ENCODE measurements around the gene VKORC1L1.
"Not testable (repeated sequence)": the region's sequence is repeated elsewhere in the genome, so short reads cannot be mapped to it uniquely, and the experiment has no call there.

Gene VKORC1L1

GRCh38 chr7:65892161-65892560 lies 19.3 kb downstream of the VKORC1L1 start:
- Histone ChIP-seq H4K20me1 (peaks cover 57% of the 10 kb centered on the region), H3K9ac (no peak overlapping the region), H3K4me3 (no peak overlapping the region), H3K36me3 (peaks cover 46% of the 10 kb centered on the region), H3K4me2 (no peak overlapping the region), H3K4me1 (peaks cover 9% of the 10 kb centered on the region; the same call in 1 of the 2 replicates), H3K27me3 (no peaks in the 10 kb centered on the region), H3K27ac (no peak overlapping the region), H3K9me3 (no peaks in the 10 kb centered on the region)
- TF ChIP-seq Cebpa-rat (IDR thresholded peaks at IDR 0.05) = no peak

DNA sequence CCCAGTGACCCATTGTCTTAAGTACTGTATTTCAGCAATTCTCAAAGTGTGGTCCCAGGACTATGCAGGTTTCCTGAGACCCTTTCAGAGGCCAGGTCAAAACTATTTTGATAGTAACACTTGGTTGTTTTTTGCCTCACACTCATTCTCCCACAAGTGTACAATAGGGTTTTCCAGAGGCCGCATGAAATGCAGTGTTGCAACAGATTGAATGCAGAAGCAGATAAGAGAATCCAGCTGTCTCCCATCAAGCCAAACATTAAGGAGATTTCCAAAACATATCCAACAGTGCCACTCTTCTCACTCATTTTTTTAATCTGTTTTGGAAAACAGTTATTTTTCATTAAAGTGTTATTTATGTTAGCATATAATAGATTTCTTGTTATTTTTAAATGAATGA lies 20.0 kb downstream of the VKORC1L1 start:
- Histone ChIP-seq H3K36me3 (peaks cover 46% of the 10 kb centered on the region), H3K9me3 (no peaks in the 10 kb centered on the region), H3K27ac (no peak overlapping the region), H3K27me3 (no peaks in the 10 kb centered on the region), H4K20me1 (peaks cover 50% of the 10 kb centered on the region), H3K9ac (no peak overlapping the region), H3K4me2 (no peak overlapping the region), H3K4me3 (no peak overlapping the region), H3K4me1 (peaks cover 9% of the 10 kb centered on the region; the same call in 1 of the 2 replicates)
- no peak for TF ChIP-seq Cebpa-rat (IDR thresholded peaks at IDR 0.05)

- Histone ChIP-seq H3K9ac (no peak overlapping the region), H3K4me3 (no peak overlapping the region), H4K20me1 (peaks cover 37% of the 10 kb centered on the region), H3K27ac (no peak overlapping the region), H3K4me2 (no peak overlapping the region), H3K36me3 (peaks cover 60% of the 10 kb centered on the region), H3K4me1 (no peaks in the 10 kb centered on the region), H3K27me3 (no peaks in the 10 kb centered on the region), H3K9me3 (peaks cover 18% of the 10 kb centered on the region)
- TF ChIP-seq Cebpa-rat (IDR thresholded peaks at IDR 0.05) = no peak
Measured at GRCh38 chr7:65896279-65896870, 23.5 kb downstream of the VKORC1L1 start.

GRCh38 chr7:65897289-65897688 lies 24.4 kb downstream of the VKORC1L1 start:
- H4K20me1 ChIP-seq = peaks cover 27% of the 10 kb centered on the region
- H3K36me3 ChIP-seq = peaks cover 60% of the 10 kb centered on the region
- H3K4me1 ChIP-seq, H3K27me3 ChIP-seq, H3K4me2 ChIP-seq, H3K4me3 ChIP-seq, H3K27ac ChIP-seq, H3K9ac ChIP-seq: not testable (repeated sequence)
- H3K9me3 ChIP-seq = peaks cover 27% of the 10 kb centered on the region

DNA sequence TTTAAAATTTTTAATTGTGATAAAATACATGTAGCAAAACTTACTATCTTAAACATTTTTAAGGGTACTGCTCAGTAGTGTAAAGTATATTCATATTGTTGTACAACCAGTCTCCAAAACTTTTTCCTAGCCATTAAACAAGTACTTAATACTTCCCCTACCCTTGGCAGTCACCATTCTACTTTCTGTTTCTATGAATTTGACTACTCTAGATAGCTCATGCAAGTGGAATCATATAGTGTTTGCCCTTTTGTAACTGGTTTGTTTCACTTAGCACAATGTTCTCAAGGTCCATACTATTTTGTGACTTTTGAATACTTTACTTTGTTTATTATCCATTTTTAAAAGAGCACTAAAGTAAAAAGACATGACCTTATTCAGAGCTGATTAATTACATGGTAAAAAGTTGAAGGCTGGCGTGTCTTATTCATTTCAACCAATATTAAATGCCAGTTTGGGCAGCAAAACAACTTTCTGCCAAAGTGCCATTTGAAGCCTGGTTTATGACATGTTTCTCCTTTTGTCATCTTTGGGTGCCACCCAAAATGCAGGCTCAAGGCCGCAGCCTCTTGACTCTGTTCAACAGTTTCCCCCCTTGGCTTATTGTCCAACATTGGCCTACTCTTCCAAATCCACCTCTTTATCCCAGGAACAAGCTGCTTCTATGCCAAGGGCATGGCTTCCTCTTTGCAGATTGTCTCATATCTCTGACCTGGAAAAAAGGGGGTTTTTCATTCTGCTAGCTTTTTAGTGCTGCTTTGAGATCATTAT lies 26.0 kb downstream of the VKORC1L1 start:
- H3K9ac ChIP-seq, H3K4me1 ChIP-seq, H3K4me2 ChIP-seq, H3K27ac ChIP-seq, H3K27me3 ChIP-seq, H3K4me3 ChIP-seq: not testable (repeated sequence)
- peaks cover 63% of the 10 kb centered on the region for H3K36me3 ChIP-seq
- H4K20me1 ChIP-seq = peaks cover 20% of the 10 kb centered on the region
- H3K9me3 ChIP-seq = peaks cover 43% of the 10 kb centered on the region

GRCh38 chr7:65902306-65902705 lies 29.4 kb downstream of the VKORC1L1 start:
- peaks cover 76% of the 10 kb centered on the region for H3K36me3 ChIP-seq
- H3K4me2 ChIP-seq = no peak overlapping the region
- no peak for TF ChIP-seq Cebpa-rat (IDR thresholded peaks at IDR 0.05)
- peaks cover 22% of the 10 kb centered on the region for H4K20me1 ChIP-seq
- peaks cover 51% of the 10 kb centered on the region for H3K9me3 ChIP-seq
- no peaks in the 10 kb centered on the region for H3K27me3 ChIP-seq
- no peak overlapping the region for H3K4me3 ChIP-seq
- H3K4me1 ChIP-seq = no peaks in the 10 kb centered on the region
- no peak overlapping the region for H3K27ac ChIP-seq
- H3K9ac ChIP-seq = no peak overlapping the region

DNA sequence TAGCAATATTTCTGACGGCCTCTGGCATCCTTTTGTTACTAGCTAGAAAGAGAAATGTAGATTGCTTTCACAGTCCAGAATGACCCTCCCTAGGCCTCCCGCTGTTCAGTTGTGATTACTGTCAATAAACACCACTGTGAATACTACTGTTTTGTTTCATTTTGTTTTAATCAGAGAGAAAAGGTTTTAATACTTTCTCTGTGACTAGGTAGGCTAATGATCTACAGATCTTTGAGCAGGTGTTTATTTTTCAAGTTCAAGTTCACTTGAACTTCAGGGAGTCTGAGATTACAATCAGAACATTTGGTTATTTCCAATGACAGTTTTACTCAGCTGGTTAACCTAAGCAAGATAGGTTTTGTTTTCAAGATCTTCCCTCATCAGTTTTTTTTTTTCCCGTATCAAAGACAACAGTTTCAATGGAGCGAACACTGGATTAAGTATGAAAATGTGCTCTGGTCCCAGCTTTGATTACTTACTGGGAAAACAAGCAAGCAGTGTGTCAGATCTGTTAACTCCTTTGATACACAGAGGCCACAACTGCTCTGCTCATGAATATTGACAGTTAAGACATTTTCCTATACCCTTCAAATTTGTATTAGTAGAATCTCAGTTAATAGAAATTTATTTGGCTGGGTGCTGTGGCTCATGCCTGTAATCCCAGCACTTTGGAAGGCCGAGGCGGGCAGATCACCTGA lies 34.8 kb downstream of the VKORC1L1 start:
- Histone ChIP-seq H3K4me1 (no peaks in the 10 kb centered on the region), H3K27ac (no peak overlapping the region), H3K4me2 (no peak overlapping the region), H3K9me3 (peaks cover 20% of the 10 kb centered on the region), H3K27me3 (no peaks in the 10 kb centered on the region), H3K9ac (no peak overlapping the region), H3K36me3 (peaks cover 39% of the 10 kb centered on the region), H4K20me1 (peaks cover 75% of the 10 kb centered on the region), H3K4me3 (no peak overlapping the region)
- TF ChIP-seq Cebpa-rat (IDR thresholded peaks at IDR 0.05) = no peak

DNA sequence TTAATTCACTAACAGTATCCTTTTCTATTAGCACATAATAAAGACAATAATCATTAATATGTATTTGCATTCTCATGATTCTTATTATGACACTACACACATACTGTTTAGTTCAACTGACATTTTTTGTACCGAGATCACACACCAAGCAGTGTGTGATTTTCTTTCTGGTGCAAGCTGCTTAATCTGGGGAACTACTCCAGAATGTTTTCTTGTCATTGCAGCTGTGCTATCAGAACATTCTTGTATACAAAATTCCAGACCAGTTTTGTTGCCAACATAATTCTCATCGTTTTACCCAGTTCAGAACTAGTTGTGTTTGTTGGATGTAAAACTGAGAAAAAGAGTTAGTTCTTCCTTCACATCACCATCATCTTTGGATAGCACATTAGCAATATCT lies 37.4 kb downstream of the VKORC1L1 start:
- H3K9ac ChIP-seq = no peak overlapping the region

GRCh38 chr7:65912237-65912636 lies 39.4 kb downstream of the VKORC1L1 start:
- Histone ChIP-seq H3K9me3 (no peaks in the 10 kb centered on the region; the same call in 1 of the 2 replicates), H3K4me2 (no peak overlapping the region), H3K4me1 (peaks cover 17% of the 10 kb centered on the region), H3K9ac (no peak overlapping the region), H4K20me1 (peaks cover 100% of the 10 kb centered on the region), H3K36me3 (peaks cover 13% of the 10 kb centered on the region; the same call in 1 of the 2 replicates), H3K27ac (no peak overlapping the region), H3K4me3 (no peak overlapping the region), H3K27me3 (no peaks in the 10 kb centered on the region)
- TF ChIP-seq Cebpa-rat (IDR thresholded peaks at IDR 0.05) = no peak

More for the DNA sequence above, 37.4 kb downstream of the VKORC1L1 start:
- no peak overlapping the region for H3K4me3 ChIP-seq
- no peak overlapping the region for H3K4me2 ChIP-seq
- no peaks in the 10 kb centered on the region for H3K27me3 ChIP-seq
- no peaks in the 10 kb centered on the region; the same call in 1 of the 2 replicates for H3K4me1 ChIP-seq
- no peak overlapping the region for H3K27ac ChIP-seq
- peaks cover 22% of the 10 kb centered on the region; the same call in 1 of the 2 replicates for H3K36me3 ChIP-seq
- H3K9me3 ChIP-seq = no peaks in the 10 kb centered on the region; the same call in none of the 2 replicates
- H4K20me1 ChIP-seq = peaks cover 100% of the 10 kb centered on the region
- TF ChIP-seq Cebpa-rat (IDR thresholded peaks at IDR 0.05) = no peak

Data from BLaER1 (cell line).